HepG2 (cell line): ENCODE results near the gene CMTM2.
A peak's percentile ranks its signal among the peaks of the same experiment; 100 is the strongest.

Source experiments
- ARID5B ChIP-seq: IDR thresholded peaks from 2 replicates; pipeline ENCODE4 v1.4.0; 2020; ENCODE audit warnings: mild to moderate bottlenecking, missing genetic modification reagents
- CEBPB ChIP-seq: IDR thresholded peaks from 2 replicates; pipeline ENCODE4 v1.6.1; 2011; ENCODE audit warnings: low read depth, low read length, improper control_type of control experiment, borderline replicate concordance
- CTCF ChIP-seq: sonication (generic); formaldehyde crosslinking; IDR thresholded peaks from 2 replicates; pipeline ENCODE4 v1.5.0; 2020; ENCODE audit warnings: mild to moderate bottlenecking, missing genetic modification reagents, moderate library complexity
- KAT2B ChIP-seq: fragments of 150-350 bp; IDR thresholded peaks from 2 replicates; pipeline ENCODE4 v1.6.1; 2014; ENCODE audit warnings: low read depth, low read length, borderline replicate concordance
- MYPOP ChIP-seq: sonication (generic); formaldehyde crosslinking; IDR thresholded peaks from 2 replicates; pipeline ENCODE4 v1.8.1; 2023; ENCODE audit warnings: mild to moderate bottlenecking, moderate library complexity, missing genetic modification reagents
- NFIB ChIP-seq: sonication (generic); formaldehyde crosslinking; IDR thresholded peaks from 2 replicates; pipeline ENCODE4 v1.9.0; 2021; ENCODE audit warnings: missing genetic modification reagents, mild to moderate bottlenecking, borderline replicate concordance
- POLR2A ChIP-seq, 2 experiments: IDR thresholded peaks; 2 replicates each; pipeline ENCODE4 v1.6.1; 2011; ENCODE audit warnings: low read depth in 2 of 2, low read length in 2 of 2, mild to moderate bottlenecking in 1 of 2, moderate library complexity in 1 of 2; ENCODE audit not compliant: insufficient read depth in 1 of 2
- POLR2AphosphoS2 ChIP-seq: IDR thresholded peaks from 2 replicates; pipeline ENCODE4 v1.6.1; 2011; ENCODE audit warnings: low read depth, low read length, improper control_type of control experiment
- RBAK ChIP-seq: sonication (generic); formaldehyde crosslinking; IDR thresholded peaks from 2 replicates; pipeline ENCODE4 v1.5.1; 2020; ENCODE audit warnings: mild to moderate bottlenecking, missing genetic modification reagents
- REST ChIP-seq, 2 experiments: IDR thresholded peaks; 2 replicates each; pipeline ENCODE4 v1.6.1; 2011 to 2012; ENCODE audit warnings: low read length in 2 of 2, borderline replicate concordance in 1 of 2, low read depth in 1 of 2, mild to moderate bottlenecking in 1 of 2, moderate library complexity in 1 of 2
- RFX5 ChIP-seq: IDR thresholded peaks from 2 replicates; pipeline ENCODE4 v1.6.1; 2011; ENCODE audit warnings: low read depth, low read length, improper control_type of control experiment
- TAF1 ChIP-seq: sonication (generic); formaldehyde crosslinking; IDR thresholded peaks from 2 replicates; pipeline ENCODE4 v1.4.0; 2020; ENCODE audit warnings: missing genetic modification reagents
- ZNF784 ChIP-seq: sonication (generic); formaldehyde crosslinking; IDR thresholded peaks from 2 replicates; pipeline ENCODE4 v1.5.1; 2020; ENCODE audit warnings: missing genetic modification reagents, mild to moderate bottlenecking, borderline replicate concordance
- ZNF879 ChIP-seq: sonication (generic); formaldehyde crosslinking; IDR thresholded peaks from 2 replicates; pipeline ENCODE4 v1.8.1; 2023; ENCODE audit warnings: missing genetic modification reagents

- TF ChIP-seq ARID5B: no peak; the same call in 1 of the 2 replicates
- no peak for TF ChIP-seq RFX5
- TF ChIP-seq CEBPB: no peak
- TF ChIP-seq REST (IDR thresholded peaks at IDR 0.05; ENCODE audit: borderline replicate concordance in 1 of 2, low read depth in 1 of 2, low read length in 2 of 2): no peak
- TF ChIP-seq POLR2A (IDR thresholded peaks at IDR 0.05; ENCODE audit: insufficient read depth in 1 of 2, low read depth in 2 of 2, low read length in 2 of 2): no peak; a peak in 1 of 4 replicates
- no peak for TF ChIP-seq POLR2AphosphoS2
- TF ChIP-seq RBAK (CRISPR knock-in tag): no peak
- TF ChIP-seq ZNF879 (CRISPR knock-in tag): no peak
- TF ChIP-seq KAT2B: no peak
- TF ChIP-seq TAF1 (CRISPR knock-in tag): peak; percentile 4; the same call in 1 of the 2 replicates
- no peak for TF ChIP-seq CTCF
- TF ChIP-seq MYPOP (CRISPR knock-in tag): no peak
- no peak for TF ChIP-seq ZNF784 (CRISPR knock-in tag)
- no peak for TF ChIP-seq NFIB (CRISPR knock-in tag)
These were observed 26.1 kb downstream of the CMTM2 start for GRCh38 chr16:66605177-66605978.
